Measurements from ENCODE around the gene OGFOD2. TPM values are rescaled to one million over a fixed set of nuclear protein-coding genes. Genes with fewer than 3 reads are reported as not detected.

Gene OGFOD2
- total and polyA plus RNA-seq, 2 donors (not counting 1 experiment from before 2014, with no cell fraction given): 26.7 to 99.3 TPM

- Histone ChIP-seq H3K27ac (ENCODE audit: low read length in 2 of 2) (no peak overlapping the region), H3K79me2 (ENCODE audit: control insufficient read depth, insufficient read depth, low read length) (no peaks in the 10 kb centered on the region), H3K9ac (ENCODE audit: low read length) (no peak overlapping the region), H2AFZ (ENCODE audit: insufficient read depth, low read depth, low read length, poor library complexity, severe bottlenecking) (no peak overlapping the region), H3K4me1 (ENCODE audit: control insufficient read depth in 2 of 2, insufficient read depth in 2 of 2, low read length in 2 of 2) (no peaks in the 10 kb centered on the region), H3K4me3 (ENCODE audit: control extremely low read depth in 1 of 5, extremely low read depth in 1 of 5, insufficient read depth in 1 of 5, low read depth in 2 of 5, low read length in 4 of 5) (no peak overlapping the region), H3K9me3 (ENCODE audit: control extremely low read depth in 1 of 3, control insufficient read depth in 2 of 3, insufficient read depth in 1 of 3, low read length in 2 of 3) (no peaks in the 10 kb centered on the region), H3K27me3 (replicated peaks in 1 of 4; ENCODE audit: control extremely low read depth in 1 of 4, control insufficient read depth in 3 of 4, insufficient read depth in 4 of 4, low read length in 3 of 4) (no peaks in the 10 kb centered on the region), H3K36me3 (replicated peaks in 1 of 2; ENCODE audit: control extremely low read depth in 1 of 2, control insufficient read depth in 1 of 2, extremely low read depth in 1 of 2, insufficient read depth in 2 of 2, low read length in 1 of 2) (peaks cover 0 to 8% of the 10 kb centered on the region in 2 experiments), H3K4me2 (replicated peaks; ENCODE audit: low read depth, low read length, poor library complexity, severe bottlenecking) (no peak overlapping the region), H4K20me1 (ENCODE audit: control insufficient read depth, insufficient read depth, low read length, poor library complexity, severe bottlenecking) (no peaks in the 10 kb centered on the region)
- no peak for DNase-seq
- POLR2A ChIA-PET: no interaction called here
- CTCF ChIA-PET: interaction anchor here (1.1 kb wide), 1 partner anchor 142 kb away, joined by 3 read pairs; no protein-coding TSS in a partner anchor
- H3K9me3 Mint-ChIP-seq (ENCODE audit: insufficient read depth): no peaks in the 10 kb centered on the region
- no peak for ATAC-seq (ENCODE audit: low read depth)
- WGBS (ENCODE audit: insufficient coverage): 100% methylated on average over 2 of the region's 3 CpGs
- H3K27ac Mint-ChIP-seq: no peak overlapping the region
- TF ChIP-seq EZH2 (IDR thresholded peaks at IDR 0.05; ENCODE audit: borderline replicate concordance, insufficient read depth, low read depth, low read length, poor library complexity, severe bottlenecking): no peak
- TF ChIP-seq CTCF (IDR thresholded peaks at IDR 0.05): no peak
- H3K4me1 Mint-ChIP-seq: no peaks in the 10 kb centered on the region
- no peaks in the 10 kb centered on the region for H3K27me3 Mint-ChIP-seq
- intact Hi-C loops (cut with micrococcal nuclease): no loop called here
- no peak overlapping the region for H3K4me3 Mint-ChIP-seq
Measured at GRCh38 chr12:123001464-123001863, 26.4 kb downstream of the OGFOD2 start.

DNA sequence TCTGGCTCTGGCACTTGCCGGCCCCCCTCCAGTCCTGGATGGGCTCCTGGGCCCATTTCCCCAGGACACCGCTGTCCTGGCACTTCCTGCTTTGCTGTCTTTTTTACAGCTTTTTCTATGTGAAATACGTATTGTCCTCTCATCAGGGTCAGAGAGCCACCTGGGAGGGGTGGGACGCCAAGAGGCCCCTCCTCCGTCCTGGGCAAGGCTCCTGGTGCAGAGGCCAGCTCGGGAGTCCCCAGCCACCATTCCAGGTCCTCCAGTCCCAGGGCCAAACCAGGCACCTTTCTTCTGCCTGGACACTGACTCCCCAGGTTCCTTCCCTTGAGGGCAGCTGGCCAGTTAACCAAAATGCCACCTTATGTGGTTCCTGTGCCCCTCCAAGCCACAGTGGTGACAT is 28.2 kb downstream of the OGFOD2 start:
- Histone ChIP-seq H3K4me3 (ENCODE audit: control extremely low read depth in 1 of 5, extremely low read depth in 1 of 5, insufficient read depth in 1 of 5, low read depth in 2 of 5, low read length in 4 of 5) (no peak overlapping the region), H3K4me2 (replicated peaks; ENCODE audit: low read depth, low read length, poor library complexity, severe bottlenecking) (no peak overlapping the region), H3K27me3 (replicated peaks in 1 of 4; ENCODE audit: control extremely low read depth in 1 of 4, control insufficient read depth in 3 of 4, insufficient read depth in 4 of 4, low read length in 3 of 4) (no peaks in the 10 kb centered on the region), H3K27ac (ENCODE audit: low read length in 2 of 2) (no peak overlapping the region), H3K4me1 (ENCODE audit: control insufficient read depth in 2 of 2, insufficient read depth in 2 of 2, low read length in 2 of 2) (no peaks in the 10 kb centered on the region), H3K9ac (ENCODE audit: low read length) (no peak overlapping the region), H3K79me2 (ENCODE audit: control insufficient read depth, insufficient read depth, low read length) (no peaks in the 10 kb centered on the region), H2AFZ (ENCODE audit: insufficient read depth, low read depth, low read length, poor library complexity, severe bottlenecking) (no peak overlapping the region), H4K20me1 (ENCODE audit: control insufficient read depth, insufficient read depth, low read length, poor library complexity, severe bottlenecking) (no peaks in the 10 kb centered on the region), H3K36me3 (replicated peaks in 1 of 2; ENCODE audit: control extremely low read depth in 1 of 2, control insufficient read depth in 1 of 2, extremely low read depth in 1 of 2, insufficient read depth in 2 of 2, low read length in 1 of 2) (peaks cover 0 to 8% of the 10 kb centered on the region in 2 experiments), H3K9me3 (ENCODE audit: control extremely low read depth in 1 of 3, control insufficient read depth in 2 of 3, insufficient read depth in 1 of 3, low read length in 2 of 3) (no peaks in the 10 kb centered on the region)
- ChIA-PET CTCF (no interaction called here), POLR2A (no interaction called here)
- no peak for DNase-seq
- H3K4me1 Mint-ChIP-seq: no peaks in the 10 kb centered on the region
- H3K9me3 Mint-ChIP-seq (ENCODE audit: insufficient read depth): no peaks in the 10 kb centered on the region
- intact Hi-C loops (cut with micrococcal nuclease): no loop called here
- H3K27ac Mint-ChIP-seq: no peak overlapping the region
- no peak overlapping the region for H3K4me3 Mint-ChIP-seq
- no peaks in the 10 kb centered on the region for H3K27me3 Mint-ChIP-seq
- no peak for ATAC-seq (ENCODE audit: low read depth)
- 92% methylated on average over 6 of the region's 6 CpGs for WGBS (ENCODE audit: insufficient coverage)
- TF ChIP-seq EZH2 (IDR thresholded peaks at IDR 0.05; ENCODE audit: borderline replicate concordance, insufficient read depth, low read depth, low read length, poor library complexity, severe bottlenecking): no peak
- TF ChIP-seq CTCF (IDR thresholded peaks at IDR 0.05): no peak
